Bronchial epithelial cell (primary cell): ENCODE measurements around the gene IPCEF1. TPM values are rescaled to one million over a fixed set of nuclear protein-coding genes. Genes with fewer than 3 reads are reported as not detected.
A peak's percentile ranks its signal among the peaks of the same experiment; 100 is the strongest.

Experiments
- DNase-seq: peaks from one replicate; pipeline ENCODE4 v3.0.0-alpha.2; 2010; ENCODE audit warnings: low read depth
- FAIRE-seq: peaks from 2 replicates; lab custom pipeline; 2011; peaks lifted over from hg19 to GRCh38; lab: Jason Lieb, UNC
- H3K27me3 ChIP-seq: 2 replicates; pipeline ENCODE4 v1.5.1; 2011; ENCODE audit warnings: low read length; ENCODE audit not compliant: control insufficient read depth, insufficient read depth
- H3K36me3 ChIP-seq: 2 replicates; pipeline ENCODE4 v1.5.1; 2011; ENCODE audit warnings: low read length; ENCODE audit not compliant: control insufficient read depth, insufficient read depth
- H3K4me3 ChIP-seq: 2 replicates; pipeline ENCODE4 v1.5.1; 2011; ENCODE audit warnings: mild to moderate bottlenecking, low read depth, low read length, control low read depth
- total RNA-seq: library from RNA; depleted of rRNA; stranded (reverse); fragments of >200 nt; gene quantifications from 2 replicates; pipeline ENCODE4 v1.2.1, GENCODE V29; 2014
- TF ChIP-seq, protein P1 (sequence below): IDR thresholded peaks from 2 replicates; pipeline ENCODE4 v1.5.1; 2011; ENCODE audit warnings: mild to moderate bottlenecking, moderate library complexity, low read length, control low read depth, inconsistent platforms; ENCODE audit not compliant: insufficient read depth, severe bottlenecking

IPCEF1 gene
- total RNA-seq, 1 donor from 2014 or later = under 0.01 TPM

DNA sequence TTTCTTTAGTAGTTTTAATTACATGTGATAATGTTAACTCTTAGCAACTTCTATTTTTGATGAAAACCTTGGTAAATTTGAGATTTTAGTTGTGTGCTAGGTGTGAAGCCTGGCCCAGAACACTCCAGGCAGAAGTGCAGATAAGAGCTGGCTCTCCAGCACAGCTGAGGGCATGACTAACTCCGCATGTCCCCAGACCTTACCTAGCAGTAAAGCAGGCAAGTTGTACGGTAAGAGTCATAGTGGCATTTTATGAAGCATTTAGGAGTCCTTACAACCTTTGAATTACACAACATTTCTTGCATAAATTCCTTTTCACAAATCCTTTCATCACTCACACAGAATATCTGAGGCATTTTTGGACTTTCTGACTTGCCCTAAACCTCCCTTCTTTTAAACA is 250.4 kb downstream of the IPCEF1 start:
- peak; percentile 50 for DNase-seq
- no peaks in the 10 kb centered on the region for H3K36me3 ChIP-seq
- TF ChIP-seq, protein P1, sequence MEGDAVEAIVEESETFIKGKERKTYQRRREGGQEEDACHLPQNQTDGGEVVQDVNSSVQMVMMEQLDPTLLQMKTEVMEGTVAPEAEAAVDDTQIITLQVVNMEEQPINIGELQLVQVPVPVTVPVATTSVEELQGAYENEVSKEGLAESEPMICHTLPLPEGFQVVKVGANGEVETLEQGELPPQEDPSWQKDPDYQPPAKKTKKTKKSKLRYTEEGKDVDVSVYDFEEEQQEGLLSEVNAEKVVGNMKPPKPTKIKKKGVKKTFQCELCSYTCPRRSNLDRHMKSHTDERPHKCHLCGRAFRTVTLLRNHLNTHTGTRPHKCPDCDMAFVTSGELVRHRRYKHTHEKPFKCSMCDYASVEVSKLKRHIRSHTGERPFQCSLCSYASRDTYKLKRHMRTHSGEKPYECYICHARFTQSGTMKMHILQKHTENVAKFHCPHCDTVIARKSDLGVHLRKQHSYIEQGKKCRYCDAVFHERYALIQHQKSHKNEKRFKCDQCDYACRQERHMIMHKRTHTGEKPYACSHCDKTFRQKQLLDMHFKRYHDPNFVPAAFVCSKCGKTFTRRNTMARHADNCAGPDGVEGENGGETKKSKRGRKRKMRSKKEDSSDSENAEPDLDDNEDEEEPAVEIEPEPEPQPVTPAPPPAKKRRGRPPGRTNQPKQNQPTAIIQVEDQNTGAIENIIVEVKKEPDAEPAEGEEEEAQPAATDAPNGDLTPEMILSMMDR = no peak
- no peak overlapping the region for H3K4me3 ChIP-seq
- FAIRE-seq = no peak
- no peaks in the 10 kb centered on the region for H3K27me3 ChIP-seq

Other genes with a start within 250 kb of the IPCEF1 start
- gene CNKSR3, start 153.9 kb upstream of the IPCEF1 start, total RNA-seq = 2.6 and 3.6 TPM in 2 replicates